ENCODE measurements around the gene EID1.
"Not testable (repeated sequence)": the region's sequence is repeated elsewhere in the genome, so short reads cannot be mapped to it uniquely, and the experiment has no call there.

Gene EID1

GRCh38 chr15:48871542-48871941 lies 6.4 kb upstream of the EID1 start:
- no peak for DNase-seq

- DNase-seq: no peak
Measured at GRCh38 chr15:48872632-48873031, 5.3 kb upstream of the EID1 start.

GRCh38 chr15:48875241-48875960 lies 2.5 kb upstream of the EID1 start:
- no peak for DNase-seq

GRCh38 chr15:48876057-48876456 lies 1.9 kb upstream of the EID1 start:
- DNase-seq: no peak

GRCh38 chr15:48880070-48880634 lies 2.2 kb downstream of the EID1 start:
- DNase-seq: no peak

GRCh38 chr15:48883699-48884098 lies 5.8 kb downstream of the EID1 start:
- DNase-seq: no peak

GRCh38 chr15:48887144-48887543 lies 9.2 kb downstream of the EID1 start:
- DNase-seq: no peak

- DNase-seq: no peak
Measured at GRCh38 chr15:48888191-48888590, 10.3 kb downstream of the EID1 start.

GRCh38 chr15:48888836-48889235 lies 10.9 kb downstream of the EID1 start:
- DNase-seq: no peak

GRCh38 chr15:48889925-48890324 lies 12.0 kb downstream of the EID1 start:
- DNase-seq: no peak

DNA sequence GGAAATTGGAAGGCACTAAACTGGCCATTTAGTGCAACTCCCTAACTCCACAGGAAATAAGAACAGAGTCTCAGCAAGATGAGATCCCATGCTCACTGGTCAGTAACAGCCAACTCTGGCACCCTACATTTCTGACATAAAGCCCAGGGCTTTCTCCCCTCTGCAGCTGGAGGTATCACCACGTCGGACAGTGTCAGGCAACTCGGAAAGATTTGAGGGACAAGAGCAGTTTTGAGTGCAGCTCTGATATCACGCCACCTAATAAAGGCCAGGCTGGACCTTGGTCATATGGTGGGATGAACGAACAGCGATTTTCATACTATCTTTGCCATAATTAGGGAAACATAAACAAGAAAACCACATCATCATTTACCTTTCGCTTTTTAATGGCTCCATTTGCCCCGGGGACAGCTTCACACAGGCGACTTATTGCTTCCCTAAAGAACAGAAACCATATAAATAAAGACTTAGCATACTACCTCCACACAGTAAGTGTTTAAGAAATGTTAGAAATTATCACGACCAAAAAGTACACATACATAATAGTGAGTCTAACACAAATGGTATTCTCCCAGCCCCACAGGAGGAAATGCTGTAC lies 12.5 kb downstream of the EID1 start:
- no peak for DNase-seq

GRCh38 chr15:48891232-48891765 lies 13.4 kb downstream of the EID1 start:
- DNase-seq: no peak

GRCh38 chr15:48893311-48893710 lies 15.4 kb downstream of the EID1 start:
- DNase-seq: no peak

DNA sequence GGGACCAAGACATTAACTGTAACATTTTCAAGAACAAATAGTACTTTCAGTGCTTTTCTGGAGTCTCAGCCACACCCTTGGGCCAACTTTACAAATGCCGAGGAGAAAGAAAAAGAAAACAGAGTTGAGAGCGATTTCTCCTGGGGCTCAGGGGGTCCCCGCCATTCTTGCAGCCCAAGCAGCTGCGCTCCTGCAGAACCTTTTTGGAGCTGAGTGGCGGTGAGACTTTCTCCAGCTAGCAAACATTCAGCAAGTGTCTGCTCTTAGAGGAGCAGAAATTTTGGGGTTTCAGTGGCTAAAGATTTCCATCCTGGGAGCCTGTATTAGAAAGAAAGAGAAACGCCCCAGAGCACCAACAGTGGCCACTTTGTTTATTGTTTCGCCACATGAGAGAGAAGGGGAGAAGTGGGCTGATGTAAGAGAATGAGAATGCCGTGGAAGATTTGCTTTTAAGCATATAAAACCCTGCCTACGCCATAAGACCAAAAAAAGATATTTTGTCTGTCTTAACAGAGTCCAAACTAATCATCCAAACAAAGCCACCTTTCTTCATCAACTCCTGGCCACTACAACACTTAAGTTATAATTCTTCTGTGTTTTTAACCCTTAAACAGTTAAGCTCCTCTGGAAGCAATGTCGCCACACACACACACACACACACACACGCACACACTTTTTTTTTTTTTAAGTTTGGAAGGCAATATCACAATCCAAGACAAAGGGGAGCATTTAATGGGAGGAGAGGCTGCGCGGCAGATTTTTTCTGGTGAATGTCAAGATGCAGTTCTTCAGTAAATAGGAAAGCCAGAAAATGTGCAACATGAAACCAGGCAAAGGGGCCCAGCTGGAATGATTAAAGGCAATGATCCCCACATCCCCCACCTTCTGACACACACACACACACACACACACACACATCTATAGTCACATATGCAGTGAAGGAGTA lies 19.2 kb downstream of the EID1 start:
- no peak for DNase-seq

DNA sequence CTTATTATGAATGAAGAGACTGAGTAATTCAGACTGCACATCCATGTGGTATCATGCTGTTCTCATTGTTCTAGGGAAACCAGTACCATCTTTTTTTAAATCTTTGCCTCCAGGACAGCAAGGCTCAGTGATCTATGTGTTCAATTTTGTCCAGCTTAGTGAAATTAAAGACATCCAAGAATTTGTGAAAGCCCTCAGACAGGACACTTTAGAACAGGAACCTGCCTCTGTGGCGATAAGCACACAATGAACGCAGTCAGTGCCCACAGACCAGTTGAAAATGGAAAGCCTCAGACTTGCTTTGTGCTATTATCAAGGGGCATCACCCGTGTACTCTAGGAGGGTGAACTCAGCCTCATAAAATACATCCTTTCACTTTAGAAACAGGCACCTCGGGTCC lies 20.1 kb downstream of the EID1 start:
- no peak for DNase-seq

GRCh38 chr15:48898446-48898845 lies 20.5 kb downstream of the EID1 start:
- no peak for DNase-seq

DNA sequence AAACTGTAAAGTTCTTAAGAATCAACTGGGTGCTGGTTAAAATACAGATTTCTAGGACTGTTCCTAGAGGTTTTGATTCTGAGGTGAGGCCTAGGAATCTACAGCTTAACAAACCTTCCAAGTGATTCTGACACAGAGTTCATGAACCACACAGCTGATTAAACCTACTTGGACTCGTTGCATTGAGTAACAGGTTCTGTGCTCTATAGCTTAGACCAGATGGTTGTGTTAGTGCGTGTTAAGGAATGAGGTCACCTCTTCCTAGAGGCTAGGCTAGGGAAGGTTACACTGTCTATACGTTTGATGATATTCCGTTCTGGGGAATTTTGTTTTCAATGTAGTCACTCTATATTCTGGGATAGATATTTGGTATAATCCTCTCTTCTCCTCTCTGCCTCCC lies 21.9 kb downstream of the EID1 start:
- no peak for DNase-seq

DNA sequence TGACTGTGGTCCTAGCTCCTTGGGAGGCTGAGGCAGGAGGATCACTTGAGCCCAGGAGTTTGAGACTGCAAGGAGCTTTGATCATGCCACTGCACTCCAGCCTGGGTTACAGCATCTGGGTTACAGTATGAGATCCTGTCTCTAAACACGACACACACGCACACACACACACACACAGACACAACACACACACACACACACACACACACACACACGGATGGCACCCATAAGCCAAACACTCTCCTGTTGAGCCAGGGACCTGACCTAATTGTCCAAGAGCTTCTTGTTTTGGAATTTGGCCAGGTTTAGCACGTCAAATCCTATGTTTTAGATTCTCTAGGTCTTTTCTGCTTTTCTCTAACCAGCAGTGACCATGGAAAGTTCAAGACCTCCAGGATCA lies 26.8 kb downstream of the EID1 start:
- no peak for DNase-seq

- DNase-seq: no peak
Measured at GRCh38 chr15:48905216-48905615, 27.3 kb downstream of the EID1 start.

GRCh38 chr15:48905847-48906246 lies 27.9 kb downstream of the EID1 start:
- DNase-seq: no peak

DNA sequence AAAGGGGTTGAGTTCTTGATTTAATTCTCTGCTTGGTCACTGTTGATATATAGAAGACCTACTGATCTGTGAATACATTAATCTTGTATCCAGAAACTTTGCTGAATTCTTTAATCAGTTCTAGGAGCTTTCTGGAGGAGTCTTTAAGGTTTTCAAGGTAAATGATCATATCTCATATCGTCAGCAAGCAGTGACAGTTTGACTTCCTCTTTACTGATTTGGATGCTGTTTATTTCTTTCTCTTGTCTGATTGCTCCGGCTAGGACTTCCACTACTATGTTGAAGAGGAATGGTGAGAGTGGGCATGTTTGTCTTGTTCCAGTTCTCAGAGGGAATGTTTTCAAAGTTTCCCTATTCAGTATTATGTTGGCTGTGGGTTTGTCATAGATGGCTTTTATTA lies 31.4 kb downstream of the EID1 start:
- not testable (repeated sequence) for DNase-seq

- DNase-seq: not testable (repeated sequence)
Measured at GRCh38 chr15:48910554-48910953, 32.6 kb downstream of the EID1 start.

DNA sequence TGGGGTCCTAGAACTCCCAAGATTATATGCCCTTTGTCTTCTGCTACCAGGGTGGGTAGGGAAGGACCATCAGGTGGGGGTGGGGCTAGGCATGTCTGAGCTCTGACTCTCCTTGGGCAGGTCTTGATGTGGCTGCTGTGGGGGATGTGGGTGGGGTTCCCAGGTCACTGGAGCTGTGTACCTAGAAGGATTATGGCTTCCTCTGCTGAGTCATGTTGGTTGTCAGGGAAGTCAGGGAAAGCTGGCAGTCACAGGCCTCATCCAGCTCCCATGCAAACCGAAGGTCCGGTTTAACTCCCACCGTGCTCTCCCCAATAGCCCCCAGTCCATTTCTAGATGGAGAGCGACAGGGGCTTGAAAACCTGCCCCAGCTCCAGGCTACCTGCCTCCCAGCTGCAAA lies 35.2 kb downstream of the EID1 start:
- no peak for DNase-seq

All from activated CD4-positive, CD25-positive, alpha-beta regulatory T cell (primary cell).